C4-2B (cell line): ENCODE data around the gene DBNDD2.

Experiments
- CTCF ChIP-seq: fragments of 450-650 bp; conservative IDR thresholded peaks from 2 replicates; pipeline ENCODE4 v1.5.1; 2017; ENCODE audit warnings: mild to moderate bottlenecking
- ZFX ChIP-seq: fragments of 450-650 bp; IDR thresholded peaks from 2 replicates; pipeline ENCODE4 v1.6.1; 2017

DNA sequence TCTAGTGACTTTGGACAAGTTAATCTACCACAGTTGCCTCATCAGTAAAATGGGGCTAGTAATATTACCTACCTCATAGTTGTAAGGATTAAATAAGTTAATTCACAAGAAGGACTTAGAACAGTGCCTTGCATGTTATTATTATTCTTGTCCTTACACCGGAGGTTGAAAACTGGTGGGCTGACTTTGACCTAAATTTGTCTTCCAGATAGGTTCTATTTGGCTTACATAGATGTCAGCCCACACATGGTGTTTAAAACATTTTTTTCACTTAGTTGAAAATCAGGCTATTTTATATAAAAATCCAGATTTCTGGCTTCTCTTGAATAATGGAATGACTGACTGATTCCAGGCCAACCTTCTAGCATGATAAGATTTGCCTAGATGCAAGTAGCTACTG lies 41.9 kb upstream of the DBNDD2 start:
- TF ChIP-seq CTCF (no peak), ZFX (no peak)
